ENCODE results near the gene JMJD1C. TPM values are rescaled to one million over a fixed set of nuclear protein-coding genes. Genes with fewer than 3 reads are reported as not detected.

The JMJD1C gene
- total and polyA plus RNA-seq, 10 of the 15 experiments (the other 5 are each of a cell fraction or from before 2014, with no cell fraction given), result 31.2 to 83.3 (median 49.5) TPM

GRCh38 chr10:63236113-63236935, 229.5 kb downstream of the JMJD1C start:
- no peak for DNase-seq (ENCODE audit: low read depth, low spot score)
- H3K4me1 ChIP-seq (ENCODE audit: control insufficient read depth, insufficient read depth, low read length), result peaks cover 5% of the 10 kb centered on the region; the same call in 1 of the 2 replicates
- 32% methylated on average over 2 of the region's 2 CpGs for WGBS (ENCODE audit: insufficient coverage, insufficient replicate concordance, low lambda C conversion rate, missing lambda C conversion rate)
- BruUV-seq (replicated peaks), result no TSS peak
- no peaks in the 10 kb centered on the region for H4K20me1 ChIP-seq (ENCODE audit: control insufficient read depth, insufficient read depth)
- ChIA-PET CTCF (interaction anchor here (0.9 to 3.1 kb wide), 11 partner anchors 10 to 484 kb away, joined by 3 to 20 read pairs (median 4); no protein-coding TSS in a partner anchor), POLR2A (interaction anchor here (0.7 to 2.7 kb wide), 16 partner anchors 8 to 393 kb away, joined by 3 to 12 read pairs (median 3); partner anchors contain the start of gene REEP3), SMC1A (ENCODE audit: uncharacterized antibody, unreplicated experiment) (interaction anchor here (0.8 to 3.8 kb wide), 20 partner anchors 9 to 617 kb away, joined by 3 to 36 read pairs (median 4); no protein-coding TSS in a partner anchor), RAD21 (ENCODE audit: unreplicated experiment) (interaction anchor here (0.7 to 2.7 kb wide), 16 partner anchors 8 to 400 kb away, joined by 3 to 26 read pairs (median 5); no protein-coding TSS in a partner anchor)
- intact Hi-C loops (cut with micrococcal nuclease; ENCODE audit: unreplicated experiment) (no loop called here), in situ Hi-C loops (cut with MboI) (no loop called here)
- no peaks in the 10 kb centered on the region for H3K27me3 ChIP-seq (replicated peaks in 1 of 2; ENCODE audit: control insufficient read depth in 2 of 2, insufficient read depth in 2 of 2, low read length in 1 of 2)
- peak; percentile 87 for ATAC-seq
- no peak overlapping the region for H3K9ac ChIP-seq (ENCODE audit: control insufficient read depth, insufficient read depth, low read length)
- peak overlapping the region; percentile 56 for H3K27ac ChIP-seq (ENCODE audit: control insufficient read depth, insufficient read depth)
- no peaks in the 10 kb centered on the region; the same call in 2 of the 3 replicates for H3K9me3 ChIP-seq (replicated peaks; ENCODE audit: control insufficient read depth, insufficient read depth, low read length)
- peaks cover 0 to 3% of the 10 kb centered on the region in 2 experiments; a peak in 1 of 4 replicates for H3K36me3 ChIP-seq (ENCODE audit: control insufficient read depth in 2 of 2, insufficient read depth in 2 of 2, low read length in 1 of 2)
- peaks cover 86% of the 10 kb centered on the region for H3K79me2 ChIP-seq (ENCODE audit: control insufficient read depth, insufficient read depth, low read length)
- H3K4me2 ChIP-seq (ENCODE audit: control insufficient read depth, insufficient read depth), result peak overlapping the region; percentile 3
- FAIRE-seq, result peak; percentile 44
- H3K4me3 ChIP-seq, result no peak overlapping the region
- no peak overlapping the region for H2AFZ ChIP-seq (ENCODE audit: control insufficient read depth, low read depth, low read length)
- TF ChIP-seq USF2 (IDR thresholded peaks at IDR 0.05; ENCODE audit: borderline replicate concordance, low read depth, low read length) (no peak; the same call in 1 of the 2 replicates), E4F1 (IDR thresholded peaks at IDR 0.05; ENCODE audit: borderline replicate concordance, partially characterized antibody) (no peak), BCLAF1 (IDR thresholded peaks at IDR 0.05) (no peak), HDAC2 (IDR thresholded peaks at IDR 0.05) (no peak), IKZF2 (IDR thresholded peaks at IDR 0.05) (peak; percentile 87 to 90), MTA2 (IDR thresholded peaks at IDR 0.05; ENCODE audit: low read depth) (peak; percentile 61; the same call in 1 of the 2 replicates), REST (IDR thresholded peaks at IDR 0.05; ENCODE audit: low read depth, low read length) (no peak), MEF2A (IDR thresholded peaks at IDR 0.05; ENCODE audit: insufficient read depth, low read depth, low read length) (peak; percentile 76)

Measured in GM12878 (cell line).